Kidney capillary endothelial cell (primary cell): ENCODE data around the gene PIGH.
"Not testable (repeated sequence)": the region's sequence is repeated elsewhere in the genome, so short reads cannot be mapped to it uniquely, and the experiment has no call there.

ENCODE experiments used
- DNase-seq: peaks from one replicate; pipeline ENCODE4 v3.0.0-alpha.2; 2018; ENCODE audit warnings: low spot score

Gene PIGH

GRCh38 chr14:67551123-67551522 lies 48.9 kb downstream of the PIGH start:
- no peak for DNase-seq

- DNase-seq: no peak
Observed at GRCh38 chr14:67549734-67550133, 50.3 kb downstream of the PIGH start.

- DNase-seq: no peak
Observed at GRCh38 chr14:67547224-67547780, 52.8 kb downstream of the PIGH start.

GRCh38 chr14:67544590-67544989 lies 55.5 kb downstream of the PIGH start:
- no peak for DNase-seq

- not testable (repeated sequence) for DNase-seq
Observed at GRCh38 chr14:67542620-67543019, 57.4 kb downstream of the PIGH start.

GRCh38 chr14:67541448-67542387 lies 58.4 kb downstream of the PIGH start:
- no peak for DNase-seq
